Umbilical cord (tissue), 2 donors: Measurements from ENCODE around the gene XIRP2. TPM values are rescaled to one million over a fixed set of nuclear protein-coding genes. Genes with fewer than 3 reads are reported as not detected.
A peak's percentile ranks its signal among the peaks of the same experiment; 100 is the strongest.

Experiments used
- DNase-seq: peaks from one replicate; pipeline ENCODE4 v3.0.0-alpha.2; 2015; ENCODE audit warnings: low spot score
- total RNA-seq: library from RNA; depleted of rRNA; stranded (reverse); fragments of >200 nt; gene quantifications from one replicate; pipeline ENCODE4 v1.2.3, GENCODE V29; 2014; ENCODE audit warnings: low replicate concordance; ENCODE audit not compliant: insufficient read depth

XIRP2 gene, protein sequence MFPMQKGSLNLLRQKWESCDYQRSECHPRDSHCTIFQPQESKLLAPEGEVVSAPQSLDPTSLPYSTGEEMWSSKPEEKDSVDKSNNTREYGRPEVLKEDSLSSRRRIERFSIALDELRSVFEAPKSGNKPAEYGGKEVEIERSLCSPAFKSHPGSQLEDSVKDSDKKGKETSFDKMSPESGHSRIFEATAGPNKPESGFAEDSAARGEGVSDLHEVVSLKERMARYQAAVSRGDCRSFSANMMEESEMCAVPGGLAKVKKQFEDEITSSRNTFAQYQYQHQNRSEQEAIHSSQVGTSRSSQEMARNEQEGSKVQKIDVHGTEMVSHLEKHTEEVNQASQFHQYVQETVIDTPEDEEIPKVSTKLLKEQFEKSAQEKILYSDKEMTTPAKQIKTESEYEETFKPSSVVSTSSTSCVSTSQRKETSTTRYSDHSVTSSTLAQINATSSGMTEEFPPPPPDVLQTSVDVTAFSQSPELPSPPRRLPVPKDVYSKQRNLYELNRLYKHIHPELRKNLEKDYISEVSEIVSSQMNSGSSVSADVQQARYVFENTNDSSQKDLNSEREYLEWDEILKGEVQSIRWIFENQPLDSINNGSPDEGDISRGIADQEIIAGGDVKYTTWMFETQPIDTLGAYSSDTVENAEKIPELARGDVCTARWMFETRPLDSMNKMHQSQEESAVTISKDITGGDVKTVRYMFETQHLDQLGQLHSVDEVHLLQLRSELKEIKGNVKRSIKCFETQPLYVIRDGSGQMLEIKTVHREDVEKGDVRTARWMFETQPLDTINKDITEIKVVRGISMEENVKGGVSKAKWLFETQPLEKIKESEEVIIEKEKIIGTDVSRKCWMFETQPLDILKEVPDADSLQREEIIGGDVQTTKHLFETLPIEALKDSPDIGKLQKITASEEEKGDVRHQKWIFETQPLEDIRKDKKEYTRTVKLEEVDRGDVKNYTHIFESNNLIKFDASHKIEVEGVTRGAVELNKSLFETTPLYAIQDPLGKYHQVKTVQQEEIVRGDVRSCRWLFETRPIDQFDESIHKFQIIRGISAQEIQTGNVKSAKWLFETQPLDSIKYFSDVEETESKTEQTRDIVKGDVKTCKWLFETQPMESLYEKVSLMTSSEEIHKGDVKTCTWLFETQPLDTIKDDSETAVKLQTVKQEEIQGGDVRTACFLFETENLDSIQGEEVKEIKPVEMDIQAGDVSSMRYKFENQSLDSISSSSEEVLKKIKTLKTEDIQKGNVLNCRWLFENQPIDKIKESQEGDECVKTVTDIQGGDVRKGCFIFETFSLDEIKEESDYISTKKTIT (N-terminal part only)
- total RNA-seq = 14.7 TPM

DNA sequence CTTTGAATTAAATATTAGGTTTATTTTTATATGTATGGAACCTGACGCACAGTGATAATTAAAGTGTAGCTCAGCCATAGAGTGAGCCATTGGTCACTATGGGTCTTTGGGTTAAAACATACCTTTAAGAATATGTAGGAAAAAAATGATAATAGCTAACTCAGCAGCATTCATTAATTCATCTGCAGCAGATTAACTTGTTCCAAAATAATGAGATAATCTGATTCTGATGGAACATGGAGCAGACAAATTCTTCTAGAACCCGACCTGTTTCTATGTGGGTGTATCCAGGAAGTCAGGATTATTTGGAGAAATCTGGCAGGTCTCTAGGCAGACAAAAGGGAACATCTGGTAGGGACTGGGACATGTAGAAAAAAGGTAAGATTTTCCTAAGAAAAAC, at the start of gene XIRP2:
XIRP2 (plus strand) TSS at position 301 of the 400 bp plus-strand sequence. CDS start 15,003 bp downstream, outside the sequence.
- no peak for DNase-seq

DNA sequence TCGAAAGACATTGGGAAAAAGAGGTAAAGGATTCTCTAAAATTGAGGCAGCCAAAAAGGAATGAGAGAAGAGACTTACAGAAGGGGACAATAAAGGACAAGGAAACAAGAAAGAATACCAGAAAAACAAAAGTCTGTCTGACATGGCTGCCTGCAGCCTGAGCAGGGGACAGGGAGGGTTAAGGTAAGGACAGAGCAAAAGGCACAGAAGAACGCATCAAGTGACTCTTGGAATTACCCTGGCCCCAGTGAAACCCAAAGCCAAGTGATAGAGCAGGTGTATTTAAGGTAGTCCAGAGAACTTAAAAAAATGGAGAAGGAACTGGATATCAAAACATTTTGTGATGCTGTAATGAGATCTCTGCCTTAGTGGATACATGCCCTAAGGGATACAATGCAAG, 47.1 kb upstream of the XIRP2 start:
- DNase-seq = no peak

DNA sequence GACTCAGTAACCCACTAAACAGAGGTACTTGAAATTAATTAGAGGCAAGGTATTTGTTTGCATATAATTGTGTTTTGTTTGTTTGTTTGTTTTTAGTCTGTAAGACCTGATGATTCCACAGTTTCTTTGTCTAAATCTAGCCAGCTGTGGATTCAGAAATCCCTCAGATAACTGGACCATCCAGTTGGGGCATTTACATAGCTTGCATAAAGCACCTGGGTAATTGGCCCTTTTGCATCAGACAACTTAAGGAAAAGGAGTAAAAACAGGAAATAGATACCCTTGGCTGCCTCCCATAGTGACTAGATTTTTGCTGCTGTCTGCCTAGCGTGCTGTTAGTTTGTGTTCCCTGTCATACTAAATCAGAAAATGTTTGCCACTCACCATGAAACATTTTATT, 46.6 kb upstream of the XIRP2 start:
- DNase-seq = no peak

DNA sequence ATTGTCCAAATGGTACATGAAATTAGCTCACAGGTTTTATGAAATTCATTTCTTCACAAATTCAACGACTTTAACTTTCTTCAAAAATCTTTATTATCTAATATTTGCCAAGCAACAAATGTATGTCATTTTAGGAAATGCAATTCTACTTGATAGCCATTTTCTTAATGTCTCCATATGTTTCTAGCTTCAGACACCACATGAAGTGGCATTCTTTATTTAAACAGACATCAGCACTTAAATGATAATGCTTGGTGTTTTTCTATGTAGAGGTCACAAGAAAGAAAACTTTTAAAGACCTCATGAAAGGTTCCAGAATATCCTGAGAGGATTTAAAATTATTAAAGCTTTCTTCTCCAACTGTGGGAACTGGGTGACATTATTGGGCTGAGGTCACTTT, 44.2 kb upstream of the XIRP2 start:
- no peak for DNase-seq

DNA sequence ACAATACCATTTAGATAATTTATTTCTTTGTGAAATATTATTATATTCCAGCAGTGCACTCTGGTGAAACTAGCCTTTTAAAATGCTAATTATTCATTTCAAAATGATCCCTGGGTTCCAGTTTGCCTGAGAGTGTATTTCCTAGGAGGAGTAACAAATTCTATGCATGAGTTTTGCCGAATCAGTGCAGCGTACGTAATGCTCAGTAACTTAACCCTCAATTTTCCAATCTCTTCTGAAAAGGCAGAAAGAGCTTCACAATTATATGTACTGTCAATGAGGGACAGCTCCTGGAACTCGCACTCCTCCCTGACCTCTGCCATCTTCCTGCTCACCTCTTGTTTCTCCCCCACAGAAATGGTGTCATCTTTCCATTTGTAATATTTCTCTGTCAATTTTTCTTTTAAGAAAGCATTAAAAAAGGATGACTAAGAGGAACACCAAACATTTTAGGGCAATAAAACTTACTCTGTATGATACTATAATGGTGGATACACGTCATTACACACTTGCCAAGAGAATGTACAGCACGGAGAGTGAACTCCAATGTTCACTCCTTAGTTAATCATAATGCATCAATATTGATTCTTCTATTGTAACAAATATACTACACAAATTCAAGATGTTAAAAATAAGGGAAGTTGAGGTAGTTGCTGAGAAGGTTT, 25.7 kb upstream of the XIRP2 start:
- no peak for DNase-seq

DNA sequence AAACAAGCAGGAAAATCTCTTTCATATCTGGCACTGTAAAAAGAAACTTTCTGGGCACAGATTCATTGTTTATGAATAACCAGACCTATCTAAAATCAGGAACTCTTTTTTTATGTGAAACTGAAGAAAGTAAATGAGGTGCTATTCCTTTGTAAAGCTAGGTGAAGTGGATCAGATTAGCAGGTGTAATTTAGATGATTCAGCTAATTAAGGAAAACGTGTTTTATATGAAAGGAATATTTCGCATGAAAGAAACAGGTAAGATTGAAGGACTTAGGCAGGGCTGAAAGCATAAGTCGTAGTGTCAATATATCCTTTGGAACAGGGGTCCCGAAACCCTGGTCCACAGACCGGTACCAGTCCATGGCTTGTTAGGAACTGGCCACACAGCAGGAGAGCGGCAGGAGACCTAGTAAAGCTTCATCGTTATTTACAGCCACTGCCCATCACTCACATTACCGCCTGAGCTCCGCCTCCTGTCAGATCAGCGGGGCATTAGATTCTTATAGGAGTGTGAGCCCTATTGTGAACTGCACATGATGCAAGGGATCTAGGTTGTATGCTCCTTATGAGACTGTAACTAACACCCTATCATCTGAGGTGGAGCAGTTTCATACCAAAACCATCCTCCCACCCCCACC, 20.3 kb upstream of the XIRP2 start:
- no peak for DNase-seq

DNA sequence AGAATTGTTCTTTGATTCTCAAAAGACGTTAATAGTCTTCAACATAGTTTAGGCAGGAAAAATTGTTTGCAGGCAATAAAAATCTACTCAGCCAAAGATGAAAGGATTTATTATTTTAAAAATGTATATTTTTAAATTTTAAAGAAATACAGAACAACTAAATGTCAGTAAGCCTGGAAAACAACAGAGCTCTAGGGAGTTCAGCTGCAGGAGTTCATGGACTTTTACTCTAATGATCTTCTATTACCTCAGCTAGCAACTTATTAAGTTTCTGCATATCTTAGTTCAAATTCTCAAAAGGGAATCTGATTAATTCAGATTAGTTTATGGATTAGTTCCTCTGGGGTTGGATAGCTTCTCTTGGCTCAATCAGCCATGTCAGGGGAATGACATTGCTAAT, 17.9 kb upstream of the XIRP2 start:
- no peak for DNase-seq

DNA sequence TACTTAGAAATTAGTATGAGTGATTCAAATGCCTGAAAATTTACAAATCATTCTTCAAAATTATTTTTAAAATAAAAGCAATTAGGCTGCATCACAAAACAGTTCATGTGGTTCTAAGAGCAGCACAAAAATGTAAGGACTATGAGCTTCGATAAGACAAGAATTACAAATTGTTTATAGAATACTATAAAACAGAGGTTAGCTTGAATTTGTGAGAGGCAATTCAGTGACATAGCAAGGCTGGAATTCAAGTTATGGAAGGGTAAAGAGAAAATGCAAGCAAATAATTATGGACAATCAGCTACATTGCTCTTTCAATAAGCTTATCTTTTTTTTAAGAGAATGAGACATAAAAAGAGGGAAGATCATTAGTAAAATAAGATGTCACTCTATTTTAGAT, 7.1 kb upstream of the XIRP2 start:
- no peak for DNase-seq

DNA sequence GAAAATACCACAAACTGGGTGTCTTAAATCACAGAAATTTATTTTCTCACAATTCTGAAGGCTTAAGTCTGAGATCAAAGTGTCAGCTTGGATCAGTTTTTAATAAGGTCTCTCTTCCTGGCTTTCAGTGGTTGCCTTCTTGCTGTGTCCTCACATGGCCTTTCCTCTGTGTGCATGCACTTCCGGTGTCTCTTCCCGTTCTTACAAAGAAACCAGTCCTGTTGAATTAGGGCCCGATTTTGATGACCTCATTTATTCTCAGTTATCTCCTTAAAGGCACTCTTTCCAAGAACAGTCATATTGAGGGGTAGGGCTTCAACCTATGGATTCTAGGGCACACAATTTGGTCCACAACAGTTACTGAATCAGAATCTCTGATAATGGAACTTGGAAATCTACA, 5.4 kb upstream of the XIRP2 start:
- no peak for DNase-seq

DNA sequence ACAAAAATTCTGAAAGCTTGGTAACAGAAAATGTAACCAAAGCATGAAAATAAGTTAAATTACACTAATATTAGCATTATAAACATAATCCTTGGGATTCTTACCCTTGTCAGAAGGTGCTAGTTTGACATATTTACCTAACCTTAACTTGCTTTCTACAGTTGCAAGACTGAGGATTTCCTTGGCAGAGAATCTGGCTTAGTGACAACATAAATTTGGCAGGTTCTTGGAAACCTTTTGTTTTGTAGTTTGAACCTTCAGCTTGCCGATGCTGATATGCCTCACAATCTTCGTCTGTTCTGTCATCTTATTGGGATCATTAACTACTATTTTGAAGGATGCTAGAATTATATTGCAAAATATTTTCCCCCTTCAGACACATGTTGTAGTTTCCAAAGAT, 3.4 kb downstream of the XIRP2 start:
- no peak for DNase-seq

DNA sequence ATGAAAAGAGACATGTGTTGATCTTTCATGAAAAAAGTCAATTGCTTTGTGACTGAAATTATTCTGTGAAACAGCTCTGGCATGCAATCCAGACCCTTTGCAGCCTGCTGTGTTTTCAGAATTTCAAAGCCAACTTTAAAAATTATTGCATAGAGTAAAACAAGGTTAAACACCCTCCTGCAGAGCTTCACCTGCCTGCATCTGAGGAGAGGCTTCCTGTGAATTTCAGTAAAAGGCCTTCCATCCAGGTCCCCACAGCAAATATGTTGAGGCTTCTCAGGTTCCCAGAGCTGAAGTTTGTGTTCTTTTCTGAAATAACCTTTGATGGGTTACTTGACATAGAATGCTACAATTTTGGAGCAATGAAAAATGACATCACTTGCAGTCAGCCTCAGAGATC, 4.1 kb downstream of the XIRP2 start:
- no peak for DNase-seq

DNA sequence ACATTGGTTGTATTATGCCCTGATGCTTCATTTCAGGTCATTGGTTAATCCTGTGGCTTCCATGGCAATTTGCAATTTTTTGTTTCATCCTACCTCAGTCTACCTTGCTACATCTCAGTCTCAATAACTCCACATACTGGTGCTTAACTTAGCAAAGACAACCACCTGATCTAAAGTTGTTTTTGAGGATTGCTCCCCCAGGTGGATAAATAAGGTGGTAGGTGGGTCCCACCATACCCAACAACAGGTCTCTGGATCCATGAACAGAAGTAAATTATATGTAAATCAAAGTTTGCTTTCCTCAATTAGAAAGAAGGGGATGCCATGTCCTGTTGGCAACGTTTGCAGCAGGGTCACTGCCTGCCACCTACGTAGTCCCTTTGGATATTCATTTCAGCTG, 7.0 kb downstream of the XIRP2 start:
- no peak for DNase-seq

DNA sequence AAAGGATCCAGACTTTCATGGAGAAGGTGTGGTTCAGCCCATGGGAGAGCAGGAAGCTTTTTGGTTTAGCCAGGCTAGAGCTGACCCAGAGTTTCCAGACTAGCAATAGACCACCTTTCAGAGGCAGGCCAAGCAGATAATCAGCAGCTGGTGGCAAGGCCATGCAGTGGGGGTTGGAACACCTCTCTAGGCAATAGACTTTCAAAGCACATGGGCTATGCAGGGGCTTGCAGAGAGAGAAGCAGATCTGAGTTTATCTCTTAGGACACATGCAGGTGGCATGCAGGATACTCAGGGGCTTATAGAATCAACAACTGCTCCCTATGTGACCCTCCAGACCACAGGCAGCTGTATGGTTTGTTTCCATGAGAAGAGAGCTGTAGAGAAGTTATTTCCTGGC, 9.4 kb downstream of the XIRP2 start:
- DNase-seq = no peak

DNA sequence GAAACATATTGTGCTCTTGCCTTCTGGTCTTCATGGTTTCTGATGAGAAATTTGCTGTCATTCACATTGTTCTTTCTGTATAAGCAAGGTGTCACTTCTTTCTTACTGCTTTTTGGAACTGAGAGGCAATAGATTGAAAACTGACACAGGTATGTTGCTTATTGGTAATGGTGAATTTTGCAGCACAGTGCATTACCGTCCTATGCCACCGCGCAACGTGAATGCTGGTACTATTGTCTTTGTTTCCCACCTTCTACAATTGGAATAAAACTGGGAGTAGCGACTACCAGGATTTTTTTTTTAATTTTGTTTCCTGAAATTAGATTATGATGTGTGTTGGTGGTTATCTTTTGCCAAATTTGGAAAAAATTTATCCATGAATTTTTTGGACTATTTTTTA, 11.4 kb downstream of the XIRP2 start:
- no peak for DNase-seq

DNA sequence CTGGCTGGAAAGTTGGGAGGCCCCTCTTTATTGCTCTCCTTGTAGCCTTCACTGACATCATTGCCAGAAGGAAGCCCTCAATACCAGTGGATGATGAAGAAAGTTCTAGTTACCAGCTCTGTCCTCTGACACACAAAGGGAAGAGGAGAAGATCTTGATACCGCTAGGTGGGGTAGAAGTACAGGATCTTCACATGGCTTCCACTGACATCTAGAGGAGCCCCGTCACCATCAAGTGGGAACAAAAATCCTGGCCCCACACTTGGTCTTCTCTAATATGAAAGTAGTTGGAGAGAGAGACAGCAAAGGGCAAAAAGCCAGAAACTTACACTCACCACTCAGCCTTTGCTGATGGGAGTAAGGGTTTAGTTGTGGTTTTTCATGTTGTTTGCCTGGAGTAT, 12.4 kb downstream of the XIRP2 start:
- DNase-seq = no peak

DNA sequence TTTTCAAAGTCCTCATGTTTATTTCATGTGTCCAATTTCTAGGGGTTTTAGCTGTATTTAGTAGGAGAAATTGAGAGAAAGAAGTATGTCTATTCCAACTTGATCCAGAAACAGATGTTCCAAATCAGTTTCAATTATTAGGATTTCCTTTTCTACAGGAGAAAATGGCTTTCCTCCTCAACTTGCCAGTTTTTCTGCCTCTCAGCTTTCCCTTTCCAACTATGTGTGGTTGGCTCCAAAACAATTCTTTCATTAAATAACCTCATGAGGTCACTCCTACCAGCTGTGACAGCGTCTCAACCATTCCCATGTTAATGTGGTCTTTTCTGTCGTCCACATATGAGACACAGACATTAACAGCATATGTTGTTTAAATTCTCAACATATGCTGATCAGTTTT, 13.1 kb downstream of the XIRP2 start:
- DNase-seq = no peak

DNA sequence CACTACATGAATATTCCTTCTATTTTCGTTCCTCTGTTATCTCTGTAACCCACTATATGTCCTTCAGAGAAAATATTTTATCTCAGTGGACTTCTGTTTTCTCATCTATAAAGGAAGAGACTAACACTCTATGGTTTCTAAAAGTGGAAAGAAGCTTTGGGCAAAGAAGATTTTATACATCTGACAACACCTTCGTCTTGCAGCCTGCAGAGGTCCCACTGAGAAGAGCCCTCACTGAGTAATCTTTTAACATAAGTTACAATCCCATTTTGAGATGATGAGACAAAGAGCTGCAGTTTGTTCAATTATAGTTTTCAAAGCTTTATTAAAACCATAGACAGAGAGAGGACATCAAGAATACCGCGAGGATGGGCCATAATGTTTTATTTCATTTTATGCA, 28.7 kb downstream of the XIRP2 start:
- no peak for DNase-seq

DNA sequence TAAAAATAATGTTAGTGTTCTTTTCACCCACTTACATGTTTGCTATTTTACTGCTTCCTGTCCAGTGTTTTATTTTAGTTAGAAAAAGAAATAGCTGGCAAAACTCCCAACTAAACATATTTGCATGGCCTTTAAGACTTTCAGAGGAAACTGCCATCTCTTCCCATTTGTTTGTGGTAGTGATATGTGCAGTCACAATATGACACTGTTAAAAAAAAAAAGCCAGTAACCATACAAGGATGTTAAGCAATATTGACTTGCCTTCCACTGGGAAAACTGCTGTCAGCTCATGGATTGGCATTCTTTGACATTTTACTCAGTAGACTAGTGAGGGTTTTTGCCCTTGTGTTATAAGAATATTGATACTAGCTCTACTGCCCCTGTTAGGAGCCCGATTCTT, 29.1 kb downstream of the XIRP2 start:
- peak; percentile 6 for DNase-seq

DNA sequence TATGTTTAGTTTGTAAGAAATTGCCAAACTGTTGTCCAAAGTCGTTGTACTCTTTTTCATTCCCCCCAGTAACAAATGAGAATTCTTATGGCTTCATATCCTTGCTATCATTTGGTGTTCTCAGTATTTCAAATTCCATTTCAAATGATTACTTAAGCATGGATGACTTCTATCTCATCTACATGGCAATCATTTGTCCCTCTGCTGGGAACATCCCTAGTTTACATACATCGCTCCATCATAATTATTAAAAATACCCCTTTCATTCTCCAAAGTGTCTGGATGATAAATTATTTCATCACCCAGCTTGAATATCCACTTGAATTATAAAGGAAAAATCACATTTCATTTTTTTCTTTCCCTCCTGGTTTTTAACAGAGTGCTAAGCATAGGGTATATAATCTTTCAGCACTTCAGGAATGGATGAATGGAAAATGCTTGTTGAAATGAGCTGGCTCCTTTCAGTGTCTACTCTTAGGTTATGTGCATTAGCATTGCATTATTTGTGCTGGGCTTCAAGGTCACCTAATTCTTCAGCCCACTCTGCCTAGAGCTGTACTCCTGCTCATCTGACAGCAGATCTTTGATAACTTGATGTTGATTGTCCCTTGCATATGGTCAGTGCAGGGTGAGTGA, 33.1 kb downstream of the XIRP2 start:
- no peak for DNase-seq

DNA sequence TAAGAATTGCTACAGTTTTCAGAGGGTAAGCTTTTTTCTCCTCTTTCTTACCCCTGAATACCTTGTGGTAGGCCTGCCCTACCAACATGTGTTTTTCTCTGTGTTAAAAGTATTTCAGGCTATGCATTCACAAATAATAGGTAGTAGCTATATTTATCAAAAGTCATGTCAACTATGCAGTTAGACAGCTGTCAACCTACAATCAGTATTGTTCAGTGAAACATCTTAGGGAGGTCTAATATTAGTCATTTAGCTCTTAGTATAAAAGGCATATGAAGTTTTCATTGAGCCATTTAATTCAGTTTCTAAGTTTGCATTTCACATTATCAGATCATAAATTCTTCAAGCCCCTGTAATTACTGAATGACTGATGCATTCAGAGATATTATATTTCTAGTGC, 36.7 kb downstream of the XIRP2 start:
- no peak for DNase-seq
